ENCODE results near the gene PIGC.

The PIGC gene

GRCh38 chr1:172408958-172409357 lies 34.9 kb downstream of the PIGC start:
- H3K9me3 ChIP-seq (ENCODE audit: insufficient read depth, low read length) = no peaks in the 10 kb centered on the region
- no peaks in the 10 kb centered on the region for H3K36me3 ChIP-seq (ENCODE audit: insufficient read depth, insufficient read length, low read length)
- no peaks in the 10 kb centered on the region for H3K4me1 ChIP-seq (ENCODE audit: insufficient read depth, insufficient read length)
- no peak for DNase-seq (ENCODE audit: low read depth, low spot score)
- no peaks in the 10 kb centered on the region for H3K27me3 ChIP-seq (ENCODE audit: insufficient read depth, insufficient read length)
- TF ChIP-seq SUZ12 (IDR thresholded peaks at IDR 0.05; ENCODE audit: extremely low read depth, insufficient read depth, insufficient read length) (no peak), ZNF274 (IDR thresholded peaks at IDR 0.05; ENCODE audit: low read depth, low read length) (no peak), YY1 (IDR thresholded peaks at IDR 0.05; ENCODE audit: insufficient read depth, insufficient read length) (no peak)
- H3K4me3 ChIP-seq (ENCODE audit: insufficient read length, low read depth) = no peak overlapping the region
- no peak overlapping the region for H3K9ac ChIP-seq (ENCODE audit: insufficient read length, low read depth)

GRCh38 chr1:172406968-172407367 lies 36.9 kb downstream of the PIGC start:
- no peak overlapping the region for H3K4me3 ChIP-seq (ENCODE audit: insufficient read length, low read depth)
- H3K9ac ChIP-seq (ENCODE audit: insufficient read length, low read depth) = no peak overlapping the region
- H3K27me3 ChIP-seq (ENCODE audit: insufficient read depth, insufficient read length) = no peaks in the 10 kb centered on the region
- no peak for DNase-seq (ENCODE audit: low read depth, low spot score)
- H3K9me3 ChIP-seq (ENCODE audit: insufficient read depth, low read length) = no peaks in the 10 kb centered on the region
- H3K36me3 ChIP-seq (ENCODE audit: insufficient read depth, insufficient read length, low read length) = no peaks in the 10 kb centered on the region
- TF ChIP-seq ZNF274 (IDR thresholded peaks at IDR 0.05; ENCODE audit: low read depth, low read length) (no peak), YY1 (IDR thresholded peaks at IDR 0.05; ENCODE audit: insufficient read depth, insufficient read length) (no peak), SUZ12 (IDR thresholded peaks at IDR 0.05; ENCODE audit: extremely low read depth, insufficient read depth, insufficient read length) (no peak)
- H3K4me1 ChIP-seq (ENCODE audit: insufficient read depth, insufficient read length) = no peaks in the 10 kb centered on the region

- H3K4me3 ChIP-seq (ENCODE audit: insufficient read length, low read depth) = no peak overlapping the region
- no peaks in the 10 kb centered on the region for H3K36me3 ChIP-seq (ENCODE audit: insufficient read depth, insufficient read length, low read length)
- H3K9me3 ChIP-seq (ENCODE audit: insufficient read depth, low read length) = no peaks in the 10 kb centered on the region
- TF ChIP-seq YY1 (IDR thresholded peaks at IDR 0.05; ENCODE audit: insufficient read depth, insufficient read length) = no peak
- no peak for TF ChIP-seq SUZ12 (IDR thresholded peaks at IDR 0.05; ENCODE audit: extremely low read depth, insufficient read depth, insufficient read length)
- no peak for TF ChIP-seq ZNF274 (IDR thresholded peaks at IDR 0.05; ENCODE audit: low read depth, low read length)
- H3K4me1 ChIP-seq (ENCODE audit: insufficient read depth, insufficient read length) = no peaks in the 10 kb centered on the region
- no peaks in the 10 kb centered on the region for H3K27me3 ChIP-seq (ENCODE audit: insufficient read depth, insufficient read length)
- DNase-seq (ENCODE audit: low read depth, low spot score) = no peak
- no peak overlapping the region for H3K9ac ChIP-seq (ENCODE audit: insufficient read length, low read depth)
Measured at GRCh38 chr1:172405912-172406311, 38.0 kb downstream of the PIGC start.

- H3K36me3 ChIP-seq (ENCODE audit: insufficient read depth, insufficient read length, low read length) = no peaks in the 10 kb centered on the region
- H3K9ac ChIP-seq (ENCODE audit: insufficient read length, low read depth) = no peak overlapping the region
- H3K4me3 ChIP-seq (ENCODE audit: insufficient read length, low read depth) = no peak overlapping the region
- DNase-seq (ENCODE audit: low read depth, low spot score) = no peak
- no peaks in the 10 kb centered on the region for H3K27me3 ChIP-seq (ENCODE audit: insufficient read depth, insufficient read length)
- TF ChIP-seq ZNF274 (IDR thresholded peaks at IDR 0.05; ENCODE audit: low read depth, low read length) = no peak
- no peak for TF ChIP-seq SUZ12 (IDR thresholded peaks at IDR 0.05; ENCODE audit: extremely low read depth, insufficient read depth, insufficient read length)
- no peak for TF ChIP-seq YY1 (IDR thresholded peaks at IDR 0.05; ENCODE audit: insufficient read depth, insufficient read length)
- H3K9me3 ChIP-seq (ENCODE audit: insufficient read depth, low read length) = no peaks in the 10 kb centered on the region
- no peaks in the 10 kb centered on the region for H3K4me1 ChIP-seq (ENCODE audit: insufficient read depth, insufficient read length)
Measured at GRCh38 chr1:172404121-172404520, 39.7 kb downstream of the PIGC start.

GRCh38 chr1:172402878-172403569 lies 40.8 kb downstream of the PIGC start:
- no peak overlapping the region for H3K4me3 ChIP-seq (ENCODE audit: insufficient read length, low read depth)
- TF ChIP-seq ZNF274 (IDR thresholded peaks at IDR 0.05; ENCODE audit: low read depth, low read length) (no peak), YY1 (IDR thresholded peaks at IDR 0.05; ENCODE audit: insufficient read depth, insufficient read length) (no peak), SUZ12 (IDR thresholded peaks at IDR 0.05; ENCODE audit: extremely low read depth, insufficient read depth, insufficient read length) (no peak)
- H3K9me3 ChIP-seq (ENCODE audit: insufficient read depth, low read length) = no peaks in the 10 kb centered on the region
- H3K36me3 ChIP-seq (ENCODE audit: insufficient read depth, insufficient read length, low read length) = no peaks in the 10 kb centered on the region
- H3K27me3 ChIP-seq (ENCODE audit: insufficient read depth, insufficient read length) = no peaks in the 10 kb centered on the region
- H3K9ac ChIP-seq (ENCODE audit: insufficient read length, low read depth) = no peak overlapping the region
- DNase-seq (ENCODE audit: low read depth, low spot score) = no peak
- no peaks in the 10 kb centered on the region for H3K4me1 ChIP-seq (ENCODE audit: insufficient read depth, insufficient read length)

- Histone ChIP-seq H3K27me3 (ENCODE audit: insufficient read depth, insufficient read length) (no peaks in the 10 kb centered on the region), H3K4me1 (ENCODE audit: insufficient read depth, insufficient read length) (no peaks in the 10 kb centered on the region), H3K36me3 (ENCODE audit: insufficient read depth, insufficient read length, low read length) (no peaks in the 10 kb centered on the region), H3K4me3 (ENCODE audit: insufficient read length, low read depth) (no peak overlapping the region), H3K9ac (ENCODE audit: insufficient read length, low read depth) (no peak overlapping the region), H3K9me3 (ENCODE audit: insufficient read depth, low read length) (no peaks in the 10 kb centered on the region)
- TF ChIP-seq YY1 (IDR thresholded peaks at IDR 0.05; ENCODE audit: insufficient read depth, insufficient read length) (no peak), ZNF274 (IDR thresholded peaks at IDR 0.05; ENCODE audit: low read depth, low read length) (no peak), SUZ12 (IDR thresholded peaks at IDR 0.05; ENCODE audit: extremely low read depth, insufficient read depth, insufficient read length) (no peak)
- no peak for DNase-seq (ENCODE audit: low read depth, low spot score)
Measured at GRCh38 chr1:172401892-172402291, 42.0 kb downstream of the PIGC start.

GRCh38 chr1:172401477-172401876 lies 42.4 kb downstream of the PIGC start:
- H3K9me3 ChIP-seq (ENCODE audit: insufficient read depth, low read length) = no peaks in the 10 kb centered on the region
- H3K27me3 ChIP-seq (ENCODE audit: insufficient read depth, insufficient read length) = no peaks in the 10 kb centered on the region
- TF ChIP-seq ZNF274 (IDR thresholded peaks at IDR 0.05; ENCODE audit: low read depth, low read length) (no peak), SUZ12 (IDR thresholded peaks at IDR 0.05; ENCODE audit: extremely low read depth, insufficient read depth, insufficient read length) (no peak), YY1 (IDR thresholded peaks at IDR 0.05; ENCODE audit: insufficient read depth, insufficient read length) (no peak)
- H3K4me3 ChIP-seq (ENCODE audit: insufficient read length, low read depth) = no peak overlapping the region
- DNase-seq (ENCODE audit: low read depth, low spot score) = no peak
- no peaks in the 10 kb centered on the region for H3K36me3 ChIP-seq (ENCODE audit: insufficient read depth, insufficient read length, low read length)
- no peaks in the 10 kb centered on the region for H3K4me1 ChIP-seq (ENCODE audit: insufficient read depth, insufficient read length)
- H3K9ac ChIP-seq (ENCODE audit: insufficient read length, low read depth) = no peak overlapping the region
